Immature natural killer cell (primary cell): ENCODE results near the gene CREG1. TPM values are rescaled to one million over a fixed set of nuclear protein-coding genes. Genes with fewer than 3 reads are reported as not detected.

ENCODE experiments used
- DNase-seq, 3 donors: peaks; one replicate each; pipeline ENCODE4 v3.0.0; 2022; ENCODE audit warnings: mixed read lengths in 1 of 3
- H3K27ac Mint-ChIP-seq, 6 donors: one replicate each; pipeline ENCODE4 v1.8.0; 2020; ENCODE audit warnings: mixed read lengths in 6 of 6, mild to moderate bottlenecking in 5 of 6, inconsistent platforms in 4 of 6, moderate library complexity in 3 of 6
- H3K27me3 Mint-ChIP-seq, 3 donors: one replicate each; pipeline ENCODE4 v1.8.0; 2020 to 2021; ENCODE audit warnings: low read depth in 3 of 3, mild to moderate bottlenecking in 3 of 3, mixed read lengths in 3 of 3, moderate library complexity in 3 of 3, inconsistent platforms in 1 of 3
- H3K36me3 Mint-ChIP-seq, 3 donors: one replicate each; pipeline ENCODE4 v1.8.0; 2020; ENCODE audit warnings: mixed read lengths in 3 of 3, inconsistent platforms in 2 of 3, mild to moderate bottlenecking in 2 of 3
- H3K4me1 Mint-ChIP-seq, 2 donors: one replicate each; pipeline ENCODE4 v1.8.0; 2020; ENCODE audit warnings: inconsistent platforms in 2 of 2, mild to moderate bottlenecking in 2 of 2, mixed read lengths in 2 of 2, moderate library complexity in 1 of 2
- H3K4me3 Mint-ChIP-seq, 5 donors: one replicate each; pipeline ENCODE4 v1.8.0; 2020; ENCODE audit warnings: mild to moderate bottlenecking in 5 of 5, mixed read lengths in 5 of 5, inconsistent platforms in 3 of 5, moderate library complexity in 3 of 5
- H3K9me3 Mint-ChIP-seq, 6 donors: one replicate each; pipeline ENCODE4 v1.8.0; 2020; ENCODE audit warnings: mild to moderate bottlenecking in 6 of 6, mixed read lengths in 6 of 6, inconsistent platforms in 4 of 6, moderate library complexity in 3 of 6
- polyA plus RNA-seq, 3 donors: library from polyadenylated mRNA; unstranded; fragments of 300-500 nt; fragmentation: Illumina TruSeq; gene quantifications; one replicate each; pipeline ENCODE4 v1.2.3, GENCODE V29; 2021

Gene CREG1
- polyA plus RNA-seq, 3 donors from 2014 or later: 12.4 to 18.0 (median 14.7) TPM

- DNase-seq: peak in 1 of 3 donors; percentile 13
- peaks cover 100% of the 10 kb centered on the region in 2 donors for H3K4me1 Mint-ChIP-seq
- H3K27ac Mint-ChIP-seq: peak overlapping the region; percentile 95 to 100 (median 98)
- peaks cover 46 to 69% (median 56%) of the 10 kb centered on the region in 3 donors for H3K36me3 Mint-ChIP-seq
- no peaks in the 10 kb centered on the region for H3K9me3 Mint-ChIP-seq
- H3K27me3 Mint-ChIP-seq: peaks cover 10 to 64% (median 62%) of the 10 kb centered on the region in 3 donors
- peak overlapping the region; percentile 55 to 91 (median 85) for H3K4me3 Mint-ChIP-seq
These were observed 51.4 kb downstream of the CREG1 start for GRCh38 chr1:167502192-167502551.

GRCh38 chr1:167501515-167502191 is 51.9 kb downstream of the CREG1 start:
- H3K9me3 Mint-ChIP-seq: no peaks in the 10 kb centered on the region
- peak overlapping the region; percentile 55 to 91 (median 85) for H3K4me3 Mint-ChIP-seq
- H3K27ac Mint-ChIP-seq: peak overlapping the region; percentile 95 to 100 (median 98)
- peaks cover 100% of the 10 kb centered on the region in 2 donors for H3K4me1 Mint-ChIP-seq
- DNase-seq: peak in 2 of 3 donors; percentile 12 to 20
- H3K36me3 Mint-ChIP-seq: peaks cover 52 to 70% (median 60%) of the 10 kb centered on the region in 3 donors
- H3K27me3 Mint-ChIP-seq: peaks cover 10 to 69% (median 62%) of the 10 kb centered on the region in 3 donors

- peaks cover 100% of the 10 kb centered on the region in 2 donors for H3K4me1 Mint-ChIP-seq
- peak overlapping the region; percentile 95 to 100 (median 98) for H3K27ac Mint-ChIP-seq
- peak in 1 of 3 donors; percentile 54 for DNase-seq
- peaks cover 6 to 66% (median 66%) of the 10 kb centered on the region in 3 donors for H3K27me3 Mint-ChIP-seq
- H3K9me3 Mint-ChIP-seq: no peaks in the 10 kb centered on the region
- H3K4me3 Mint-ChIP-seq: peak overlapping the region; percentile 72 to 85 (median 82)
- peaks cover 64 to 73% (median 71%) of the 10 kb centered on the region in 3 donors for H3K36me3 Mint-ChIP-seq
These were observed 53.2 kb downstream of the CREG1 start for GRCh38 chr1:167500283-167500860.

- Mint-ChIP-seq H3K27ac (peak overlapping the region; percentile 95 to 100 (median 98)), H3K4me1 (peaks cover 100% of the 10 kb centered on the region in 2 donors), H3K36me3 (peaks cover 66 to 72% (median 69%) of the 10 kb centered on the region in 3 donors), H3K9me3 (no peaks in the 10 kb centered on the region), H3K4me3 (peak overlapping the region; percentile 52 to 85 (median 74)), H3K27me3 (peaks cover 6 to 71% (median 67%) of the 10 kb centered on the region in 3 donors)
- DNase-seq: peak in 1 of 3 donors; percentile 40
These were observed 53.9 kb downstream of the CREG1 start for GRCh38 chr1:167499664-167500101.

DNA sequence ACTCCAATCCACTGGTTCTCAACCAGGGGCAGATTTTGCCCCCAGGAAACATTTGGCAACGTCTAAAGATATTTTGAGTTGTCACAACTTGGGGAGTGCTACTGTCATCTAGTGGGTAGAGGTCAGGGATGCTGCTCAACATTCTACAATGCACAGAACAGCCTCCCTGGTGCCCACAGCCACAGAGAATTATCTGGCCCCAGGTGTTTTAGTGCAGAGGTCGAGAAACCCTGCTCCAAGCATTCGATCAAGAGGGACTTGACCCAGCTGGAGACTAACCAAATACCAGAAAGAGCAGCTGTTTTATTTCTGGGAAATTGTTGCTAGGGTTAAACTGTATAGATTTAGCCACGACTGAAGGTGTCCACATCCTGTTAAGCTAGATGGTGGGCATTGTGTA is 54.5 kb downstream of the CREG1 start:
- Mint-ChIP-seq H3K4me1 (peaks cover 100% of the 10 kb centered on the region in 2 donors), H3K27ac (peak overlapping the region; percentile 95 to 100 (median 98)), H3K4me3 (peak overlapping the region; percentile 52 to 85 (median 74)), H3K27me3 (peaks cover 6 to 71% (median 70%) of the 10 kb centered on the region in 3 donors), H3K36me3 (peaks cover 62 to 72% (median 65%) of the 10 kb centered on the region in 3 donors), H3K9me3 (no peaks in the 10 kb centered on the region)
- DNase-seq: peak in 1 of 3 donors; percentile 41

GRCh38 chr1:167496797-167497619 is 56.6 kb downstream of the CREG1 start:
- H3K27ac Mint-ChIP-seq: peak overlapping the region; percentile 95 to 100 (median 98)
- H3K27me3 Mint-ChIP-seq: peaks cover 9 to 74% (median 68%) of the 10 kb centered on the region in 3 donors
- peaks cover 100% of the 10 kb centered on the region in 2 donors for H3K4me1 Mint-ChIP-seq
- no peaks in the 10 kb centered on the region for H3K9me3 Mint-ChIP-seq
- H3K36me3 Mint-ChIP-seq: peaks cover 49 to 62% (median 53%) of the 10 kb centered on the region in 3 donors
- H3K4me3 Mint-ChIP-seq: peak overlapping the region; percentile 41 to 85 (median 74)
- DNase-seq: no peak

DNA sequence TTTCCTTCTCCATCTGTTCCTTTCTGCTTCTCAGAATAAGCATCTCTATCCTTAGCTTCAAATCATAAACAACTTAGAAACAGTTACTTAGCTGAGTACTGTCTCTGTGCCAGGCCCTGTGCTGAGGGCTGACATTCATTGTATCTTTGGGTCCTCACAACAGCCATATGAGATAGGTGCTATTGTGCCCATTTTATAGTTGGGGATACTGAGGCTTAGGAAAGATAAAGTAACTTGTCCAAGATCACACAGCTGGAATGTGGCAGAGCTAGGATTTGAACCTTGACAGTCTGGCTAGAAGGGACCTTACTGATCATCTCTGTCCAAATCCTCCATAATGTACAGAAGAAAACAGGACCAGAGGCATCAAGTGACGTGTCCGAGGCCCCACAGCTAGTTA is 60.2 kb downstream of the CREG1 start:
- peaks cover 22 to 79% (median 79%) of the 10 kb centered on the region in 3 donors for H3K27me3 Mint-ChIP-seq
- H3K4me1 Mint-ChIP-seq: peaks cover 97 to 100% of the 10 kb centered on the region in 2 donors
- H3K36me3 Mint-ChIP-seq: peaks cover 38 to 66% (median 51%) of the 10 kb centered on the region in 3 donors
- peak overlapping the region; percentile 77 to 91 (median 85) for H3K4me3 Mint-ChIP-seq
- DNase-seq: no peak
- no peaks in the 10 kb centered on the region for H3K9me3 Mint-ChIP-seq
- H3K27ac Mint-ChIP-seq: peak overlapping the region; percentile 95 to 100 (median 98)

DNA sequence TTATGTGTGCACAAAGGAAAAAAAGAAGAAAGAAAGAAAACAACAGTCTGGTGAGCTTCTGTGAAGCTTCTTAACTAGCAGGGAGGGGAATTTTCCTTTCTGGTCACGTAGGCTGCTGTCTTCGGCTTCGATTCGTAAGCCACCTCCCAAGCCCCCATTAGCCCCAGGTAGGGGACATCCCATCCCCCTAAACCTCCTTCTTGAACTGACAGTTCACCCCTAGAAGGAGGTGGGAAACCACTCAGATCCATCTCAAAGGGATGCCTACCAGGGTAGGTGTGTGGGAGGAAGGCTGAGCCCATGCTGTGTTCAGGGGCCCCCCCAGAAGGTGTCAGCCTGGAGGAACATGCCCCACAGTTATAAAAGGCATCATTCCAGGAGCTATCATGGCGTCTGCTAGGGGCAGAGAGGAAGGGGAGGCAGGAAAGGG is 61.1 kb downstream of the CREG1 start:
- peak overlapping the region; percentile 77 to 91 (median 85) for H3K4me3 Mint-ChIP-seq
- DNase-seq: peak; percentile 66 to 76 (median 69)
- H3K27me3 Mint-ChIP-seq: peaks cover 19 to 80% (median 77%) of the 10 kb centered on the region in 3 donors
- peaks cover 32 to 64% (median 51%) of the 10 kb centered on the region in 3 donors for H3K36me3 Mint-ChIP-seq
- peaks cover 97 to 100% of the 10 kb centered on the region in 2 donors for H3K4me1 Mint-ChIP-seq
- H3K9me3 Mint-ChIP-seq: no peaks in the 10 kb centered on the region
- peak overlapping the region; percentile 95 to 100 (median 98) for H3K27ac Mint-ChIP-seq

DNA sequence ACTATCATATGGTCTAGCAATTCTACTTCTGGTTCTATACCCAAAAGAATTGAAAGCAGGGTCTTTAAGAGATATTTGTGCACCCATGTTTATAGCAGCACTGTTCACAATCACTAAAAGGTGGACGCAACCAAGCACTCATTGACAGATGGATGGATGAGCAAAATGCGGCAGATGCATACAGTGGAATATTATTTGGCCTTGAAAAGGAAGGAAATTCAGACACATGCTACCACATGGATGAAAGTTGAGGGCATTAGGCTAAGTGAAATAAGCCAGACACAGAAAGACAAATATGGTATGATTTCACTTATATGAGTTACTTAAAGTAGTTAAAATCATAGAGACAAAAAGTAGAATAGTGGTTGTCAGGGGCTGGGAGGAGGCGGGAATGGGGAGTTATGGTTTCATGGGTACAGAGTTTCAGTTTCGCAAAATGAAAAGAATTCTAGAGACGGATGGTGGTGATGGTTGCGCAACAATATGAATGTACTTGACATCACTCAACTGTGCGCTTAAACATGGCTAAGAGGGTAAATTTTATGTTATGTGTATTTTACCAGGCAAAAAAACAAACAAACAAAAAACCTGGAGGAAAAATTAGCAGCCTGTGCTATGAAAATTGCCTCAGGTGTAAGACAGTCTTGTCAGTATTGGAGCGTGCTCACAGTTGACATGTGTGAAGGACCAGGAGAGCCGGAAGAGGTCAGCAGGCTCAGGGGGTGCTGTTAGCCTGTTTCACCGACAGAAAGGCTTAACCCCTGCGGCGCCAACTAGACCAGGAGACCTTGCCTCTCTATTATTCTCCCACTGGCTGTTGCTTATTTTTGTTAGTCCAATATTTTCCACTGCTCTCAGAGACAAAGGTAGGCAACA is 61.7 kb downstream of the CREG1 start:
- H3K36me3 Mint-ChIP-seq: peaks cover 26 to 61% (median 46%) of the 10 kb centered on the region in 3 donors
- no peaks in the 10 kb centered on the region for H3K9me3 Mint-ChIP-seq
- DNase-seq: peak; percentile 74 to 80 (median 77)
- H3K27ac Mint-ChIP-seq: peak overlapping the region; percentile 95 to 100 (median 98)
- H3K4me3 Mint-ChIP-seq: peak overlapping the region; percentile 77 to 91 (median 85)
- peaks cover 97 to 100% of the 10 kb centered on the region in 2 donors for H3K4me1 Mint-ChIP-seq
- peaks cover 17 to 84% (median 77%) of the 10 kb centered on the region in 3 donors for H3K27me3 Mint-ChIP-seq

Other genes starting within 250 kb of the CREG1 start
- gene CD247, start 35.2 kb downstream of the CREG1 start, polyA plus RNA-seq: 1,000 to 10,000 TPM; 1,122 to 1,466 (median 1,335) TPM
- 100 to 1,000 TPM in 2 of 3 donors, 10 to 100 TPM in 1; 96.2 to 179 (median 129) TPM for gene RCSD1, start 76.5 kb upstream of the CREG1 start, polyA plus RNA-seq
- gene MPZL1, start 168.2 kb upstream of the CREG1 start, polyA plus RNA-seq: 10 to 100 TPM in 2 of 3 donors, 1 to 10 TPM in 1; 6.8 to 14.3 (median 12.1) TPM